Measurements from ENCODE around the gene DCLK2.

DCLK2 gene

DNA sequence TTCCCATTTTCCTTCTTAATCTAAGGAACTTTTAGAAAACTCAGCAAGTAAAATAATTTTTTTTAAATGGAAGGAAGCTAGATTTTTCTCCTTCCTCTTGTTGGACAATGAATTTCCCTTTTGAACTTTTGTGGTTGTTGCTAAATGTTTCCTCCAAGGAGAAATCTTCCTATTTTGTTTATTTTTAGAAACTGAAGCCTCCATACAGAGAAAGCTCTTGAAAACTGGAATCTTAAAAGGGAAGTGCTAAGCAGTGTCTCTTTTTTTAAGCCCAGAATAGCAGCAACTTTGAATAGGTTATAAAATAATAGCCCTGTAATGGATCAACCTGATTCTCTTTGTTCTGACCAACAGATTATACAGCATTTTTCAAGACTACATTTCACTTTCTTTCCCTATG is 15.1 kb upstream of the DCLK2 start:
- TF ChIP-seq ZNF211 (tag by site-specific recombination; IDR thresholded peaks at IDR 0.05; ENCODE audit: low read depth) (no peak), ZNF560 (tag by site-specific recombination; IDR thresholded peaks at IDR 0.05; ENCODE audit: borderline replicate concordance) (no peak), ZBTB8A (tag by site-specific recombination; IDR thresholded peaks at IDR 0.05) (no peak), ZNF24 (tag by site-specific recombination; IDR thresholded peaks at IDR 0.05) (no peak), ZNF394 (tag by site-specific recombination; IDR thresholded peaks at IDR 0.05; ENCODE audit: borderline replicate concordance) (no peak), ZFP69B (tag by site-specific recombination; IDR thresholded peaks at IDR 0.05) (no peak), BCL11B (tag by site-specific recombination; IDR thresholded peaks at IDR 0.05; ENCODE audit: low read depth) (no peak), ZNF184 (tag by site-specific recombination; IDR thresholded peaks at IDR 0.05) (no peak), ZNF174 (tag by site-specific recombination; IDR thresholded peaks at IDR 0.05) (no peak), ZNF76 (tag by site-specific recombination; IDR thresholded peaks at IDR 0.05; ENCODE audit: borderline replicate concordance, low read depth) (no peak), ZNF214 (tag by site-specific recombination; IDR thresholded peaks at IDR 0.05; ENCODE audit: borderline replicate concordance) (no peak)
- TF ChIP-seq, protein P1, sequence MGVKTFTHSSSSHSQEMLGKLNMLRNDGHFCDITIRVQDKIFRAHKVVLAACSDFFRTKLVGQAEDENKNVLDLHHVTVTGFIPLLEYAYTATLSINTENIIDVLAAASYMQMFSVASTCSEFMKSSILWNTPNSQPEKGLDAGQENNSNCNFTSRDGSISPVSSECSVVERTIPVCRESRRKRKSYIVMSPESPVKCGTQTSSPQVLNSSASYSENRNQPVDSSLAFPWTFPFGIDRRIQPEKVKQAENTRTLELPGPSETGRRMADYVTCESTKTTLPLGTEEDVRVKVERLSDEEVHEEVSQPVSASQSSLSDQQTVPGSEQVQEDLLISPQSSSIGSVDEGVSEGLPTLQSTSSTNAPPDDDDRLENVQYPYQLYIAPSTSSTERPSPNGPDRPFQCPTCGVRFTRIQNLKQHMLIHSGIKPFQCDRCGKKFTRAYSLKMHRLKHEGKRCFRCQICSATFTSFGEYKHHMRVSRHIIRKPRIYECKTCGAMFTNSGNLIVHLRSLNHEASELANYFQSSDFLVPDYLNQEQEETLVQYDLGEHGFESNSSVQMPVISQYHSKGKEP (tag by site-specific recombination; IDR thresholded peaks at IDR 0.05) = no peak
- TF ChIP-seq, protein P2, sequence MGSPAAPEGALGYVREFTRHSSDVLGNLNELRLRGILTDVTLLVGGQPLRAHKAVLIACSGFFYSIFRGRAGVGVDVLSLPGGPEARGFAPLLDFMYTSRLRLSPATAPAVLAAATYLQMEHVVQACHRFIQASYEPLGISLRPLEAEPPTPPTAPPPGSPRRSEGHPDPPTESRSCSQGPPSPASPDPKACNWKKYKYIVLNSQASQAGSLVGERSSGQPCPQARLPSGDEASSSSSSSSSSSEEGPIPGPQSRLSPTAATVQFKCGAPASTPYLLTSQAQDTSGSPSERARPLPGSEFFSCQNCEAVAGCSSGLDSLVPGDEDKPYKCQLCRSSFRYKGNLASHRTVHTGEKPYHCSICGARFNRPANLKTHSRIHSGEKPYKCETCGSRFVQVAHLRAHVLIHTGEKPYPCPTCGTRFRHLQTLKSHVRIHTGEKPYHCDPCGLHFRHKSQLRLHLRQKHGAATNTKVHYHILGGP (tag by site-specific recombination; IDR thresholded peaks at IDR 0.05) = no peak
- TF ChIP-seq, protein P3, sequence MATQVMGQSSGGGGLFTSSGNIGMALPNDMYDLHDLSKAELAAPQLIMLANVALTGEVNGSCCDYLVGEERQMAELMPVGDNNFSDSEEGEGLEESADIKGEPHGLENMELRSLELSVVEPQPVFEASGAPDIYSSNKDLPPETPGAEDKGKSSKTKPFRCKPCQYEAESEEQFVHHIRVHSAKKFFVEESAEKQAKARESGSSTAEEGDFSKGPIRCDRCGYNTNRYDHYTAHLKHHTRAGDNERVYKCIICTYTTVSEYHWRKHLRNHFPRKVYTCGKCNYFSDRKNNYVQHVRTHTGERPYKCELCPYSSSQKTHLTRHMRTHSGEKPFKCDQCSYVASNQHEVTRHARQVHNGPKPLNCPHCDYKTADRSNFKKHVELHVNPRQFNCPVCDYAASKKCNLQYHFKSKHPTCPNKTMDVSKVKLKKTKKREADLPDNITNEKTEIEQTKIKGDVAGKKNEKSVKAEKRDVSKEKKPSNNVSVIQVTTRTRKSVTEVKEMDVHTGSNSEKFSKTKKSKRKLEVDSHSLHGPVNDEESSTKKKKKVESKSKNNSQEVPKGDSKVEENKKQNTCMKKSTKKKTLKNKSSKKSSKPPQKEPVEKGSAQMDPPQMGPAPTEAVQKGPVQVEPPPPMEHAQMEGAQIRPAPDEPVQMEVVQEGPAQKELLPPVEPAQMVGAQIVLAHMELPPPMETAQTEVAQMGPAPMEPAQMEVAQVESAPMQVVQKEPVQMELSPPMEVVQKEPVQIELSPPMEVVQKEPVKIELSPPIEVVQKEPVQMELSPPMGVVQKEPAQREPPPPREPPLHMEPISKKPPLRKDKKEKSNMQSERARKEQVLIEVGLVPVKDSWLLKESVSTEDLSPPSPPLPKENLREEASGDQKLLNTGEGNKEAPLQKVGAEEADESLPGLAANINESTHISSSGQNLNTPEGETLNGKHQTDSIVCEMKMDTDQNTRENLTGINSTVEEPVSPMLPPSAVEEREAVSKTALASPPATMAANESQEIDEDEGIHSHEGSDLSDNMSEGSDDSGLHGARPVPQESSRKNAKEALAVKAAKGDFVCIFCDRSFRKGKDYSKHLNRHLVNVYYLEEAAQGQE (tag by site-specific recombination; IDR thresholded peaks at IDR 0.05) = no peak
- TF ChIP-seq, protein P4, sequence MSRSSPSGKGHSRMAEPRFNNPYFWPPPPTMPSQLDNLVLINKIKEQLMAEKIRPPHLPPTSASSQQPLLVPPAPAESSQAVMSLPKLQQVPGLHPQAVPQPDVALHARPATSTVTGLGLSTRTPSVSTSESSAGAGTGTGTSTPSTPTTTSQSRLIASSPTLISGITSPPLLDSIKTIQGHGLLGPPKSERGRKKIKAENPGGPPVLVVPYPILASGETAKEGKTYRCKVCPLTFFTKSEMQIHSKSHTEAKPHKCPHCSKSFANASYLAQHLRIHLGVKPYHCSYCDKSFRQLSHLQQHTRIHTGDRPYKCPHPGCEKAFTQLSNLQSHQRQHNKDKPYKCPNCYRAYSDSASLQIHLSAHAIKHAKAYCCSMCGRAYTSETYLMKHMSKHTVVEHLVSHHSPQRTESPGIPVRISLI (tag by site-specific recombination; IDR thresholded peaks at IDR 0.05) = no peak
- TF ChIP-seq, protein P5, sequence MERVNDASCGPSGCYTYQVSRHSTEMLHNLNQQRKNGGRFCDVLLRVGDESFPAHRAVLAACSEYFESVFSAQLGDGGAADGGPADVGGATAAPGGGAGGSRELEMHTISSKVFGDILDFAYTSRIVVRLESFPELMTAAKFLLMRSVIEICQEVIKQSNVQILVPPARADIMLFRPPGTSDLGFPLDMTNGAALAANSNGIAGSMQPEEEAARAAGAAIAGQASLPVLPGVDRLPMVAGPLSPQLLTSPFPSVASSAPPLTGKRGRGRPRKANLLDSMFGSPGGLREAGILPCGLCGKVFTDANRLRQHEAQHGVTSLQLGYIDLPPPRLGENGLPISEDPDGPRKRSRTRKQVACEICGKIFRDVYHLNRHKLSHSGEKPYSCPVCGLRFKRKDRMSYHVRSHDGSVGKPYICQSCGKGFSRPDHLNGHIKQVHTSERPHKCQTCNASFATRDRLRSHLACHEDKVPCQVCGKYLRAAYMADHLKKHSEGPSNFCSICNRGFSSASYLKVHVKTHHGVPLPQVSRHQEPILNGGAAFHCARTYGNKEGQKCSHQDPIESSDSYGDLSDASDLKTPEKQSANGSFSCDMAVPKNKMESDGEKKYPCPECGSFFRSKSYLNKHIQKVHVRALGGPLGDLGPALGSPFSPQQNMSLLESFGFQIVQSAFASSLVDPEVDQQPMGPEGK (tag by site-specific recombination; IDR thresholded peaks at IDR 0.05) = no peak
- TF ChIP-seq, protein P6, sequence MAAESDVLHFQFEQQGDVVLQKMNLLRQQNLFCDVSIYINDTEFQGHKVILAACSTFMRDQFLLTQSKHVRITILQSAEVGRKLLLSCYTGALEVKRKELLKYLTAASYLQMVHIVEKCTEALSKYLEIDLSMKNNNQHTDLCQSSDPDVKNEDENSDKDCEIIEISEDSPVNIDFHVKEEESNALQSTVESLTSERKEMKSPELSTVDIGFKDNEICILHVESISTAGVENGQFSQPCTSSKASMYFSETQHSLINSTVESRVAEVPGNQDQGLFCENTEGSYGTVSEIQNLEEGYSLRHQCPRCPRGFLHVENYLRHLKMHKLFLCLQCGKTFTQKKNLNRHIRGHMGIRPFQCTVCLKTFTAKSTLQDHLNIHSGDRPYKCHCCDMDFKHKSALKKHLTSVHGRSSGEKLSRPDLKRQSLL (tag by site-specific recombination; IDR thresholded peaks at IDR 0.05) = no peak
- H3K27ac ChIP-seq (ENCODE audit: extremely low read depth, low read depth, low read length) = no peak overlapping the region
- H3K4me1 ChIP-seq (ENCODE audit: control insufficient read depth, insufficient read depth, low read length) = no peaks in the 10 kb centered on the region; the same call in 1 of the 2 replicates
- POLR2A ChIA-PET = no interaction called here
- no peak overlapping the region for H3K4me3 ChIP-seq (ENCODE audit: low read depth, low read length)
- no peaks in the 10 kb centered on the region for H3K9me3 ChIP-seq (ENCODE audit: control insufficient read depth, insufficient read depth, low read depth, low read length)
- no peaks in the 10 kb centered on the region for H3K36me3 ChIP-seq (ENCODE audit: control insufficient read depth in 2 of 2, insufficient read depth in 1 of 2, low read length in 2 of 2)
- CTCF ChIA-PET = no interaction called here
